ENCODE data around the gene UNC80. TPM values are rescaled to one million over a fixed set of nuclear protein-coding genes. Genes with fewer than 3 reads are reported as not detected.

The UNC80 gene
- total and polyA plus RNA-seq, 2 donors (not counting 1 experiment from before 2014, with no cell fraction given): not detected

GRCh38 chr2:209870067-209870466 lies 98.4 kb downstream of the UNC80 start:
- no peaks in the 10 kb centered on the region for H3K27me3 ChIP-seq (replicated peaks in 1 of 4; ENCODE audit: control extremely low read depth in 1 of 4, control insufficient read depth in 3 of 4, insufficient read depth in 4 of 4, low read length in 3 of 4)
- intact Hi-C loops (cut with micrococcal nuclease): no loop called here
- no peaks in the 10 kb centered on the region for H3K9me3 ChIP-seq (ENCODE audit: control extremely low read depth in 1 of 3, control insufficient read depth in 2 of 3, insufficient read depth in 1 of 3, low read length in 2 of 3)
- H3K36me3 ChIP-seq (replicated peaks in 1 of 2; ENCODE audit: control extremely low read depth in 1 of 2, control insufficient read depth in 1 of 2, extremely low read depth in 1 of 2, insufficient read depth in 2 of 2, low read length in 1 of 2): no peaks in the 10 kb centered on the region
- H3K4me2 ChIP-seq (replicated peaks; ENCODE audit: low read depth, low read length, poor library complexity, severe bottlenecking): no peak overlapping the region
- no peak overlapping the region for H3K4me3 ChIP-seq (ENCODE audit: control extremely low read depth in 1 of 5, extremely low read depth in 1 of 5, insufficient read depth in 1 of 5, low read depth in 2 of 5, low read length in 4 of 5)
- ATAC-seq (ENCODE audit: low read depth) (no peak), DNase-seq (no peak)
- Mint-ChIP-seq H3K27ac (no peak overlapping the region), H3K4me3 (no peak overlapping the region), H3K9me3 (ENCODE audit: insufficient read depth) (no peaks in the 10 kb centered on the region), H3K27me3 (no peaks in the 10 kb centered on the region), H3K4me1 (no peaks in the 10 kb centered on the region)
- WGBS (ENCODE audit: insufficient coverage): 80% methylated on average over 1 of the region's 2 CpGs
- ChIA-PET CTCF (no interaction called here), POLR2A (no interaction called here)
- H3K79me2 ChIP-seq (ENCODE audit: control insufficient read depth, insufficient read depth, low read length): no peaks in the 10 kb centered on the region
- no peaks in the 10 kb centered on the region for H3K4me1 ChIP-seq (ENCODE audit: control insufficient read depth in 2 of 2, insufficient read depth in 2 of 2, low read length in 2 of 2)
- H2AFZ ChIP-seq (ENCODE audit: insufficient read depth, low read depth, low read length, poor library complexity, severe bottlenecking): no peak overlapping the region
- no peak overlapping the region for H3K27ac ChIP-seq (ENCODE audit: low read length in 2 of 2)
- H4K20me1 ChIP-seq (ENCODE audit: control insufficient read depth, insufficient read depth, low read length, poor library complexity, severe bottlenecking): no peaks in the 10 kb centered on the region
- H3K9ac ChIP-seq (ENCODE audit: low read length): no peak overlapping the region
- no peak for TF ChIP-seq CTCF (IDR thresholded peaks at IDR 0.05)
- TF ChIP-seq EZH2 (IDR thresholded peaks at IDR 0.05; ENCODE audit: borderline replicate concordance, insufficient read depth, low read depth, low read length, poor library complexity, severe bottlenecking): no peak

- POLR2A ChIA-PET: no interaction called here
- Histone ChIP-seq H3K4me1 (ENCODE audit: control insufficient read depth in 2 of 2, insufficient read depth in 2 of 2, low read length in 2 of 2) (no peaks in the 10 kb centered on the region), H2AFZ (ENCODE audit: insufficient read depth, low read depth, low read length, poor library complexity, severe bottlenecking) (no peak overlapping the region), H3K27ac (ENCODE audit: low read length in 2 of 2) (no peak overlapping the region), H3K79me2 (ENCODE audit: control insufficient read depth, insufficient read depth, low read length) (no peaks in the 10 kb centered on the region), H3K4me2 (replicated peaks; ENCODE audit: low read depth, low read length, poor library complexity, severe bottlenecking) (no peak overlapping the region), H3K9ac (ENCODE audit: low read length) (no peak overlapping the region), H3K9me3 (ENCODE audit: control extremely low read depth in 1 of 3, control insufficient read depth in 2 of 3, insufficient read depth in 1 of 3, low read length in 2 of 3) (no peaks in the 10 kb centered on the region), H3K36me3 (replicated peaks in 1 of 2; ENCODE audit: control extremely low read depth in 1 of 2, control insufficient read depth in 1 of 2, extremely low read depth in 1 of 2, insufficient read depth in 2 of 2, low read length in 1 of 2) (no peaks in the 10 kb centered on the region), H4K20me1 (ENCODE audit: control insufficient read depth, insufficient read depth, low read length, poor library complexity, severe bottlenecking) (no peaks in the 10 kb centered on the region), H3K27me3 (replicated peaks in 1 of 4; ENCODE audit: control extremely low read depth in 1 of 4, control insufficient read depth in 3 of 4, insufficient read depth in 4 of 4, low read length in 3 of 4) (no peaks in the 10 kb centered on the region), H3K4me3 (ENCODE audit: control extremely low read depth in 1 of 5, extremely low read depth in 1 of 5, insufficient read depth in 1 of 5, low read depth in 2 of 5, low read length in 4 of 5) (no peak overlapping the region)
- H3K27ac Mint-ChIP-seq: no peak overlapping the region
- intact Hi-C loops (cut with micrococcal nuclease): no loop called here
- 79% methylated on average over 9 of the region's 9 CpGs for WGBS (ENCODE audit: insufficient coverage)
- CTCF ChIA-PET: no interaction called here
- no peaks in the 10 kb centered on the region for H3K4me1 Mint-ChIP-seq
- peaks cover 4% of the 10 kb centered on the region for H3K27me3 Mint-ChIP-seq
- no peak overlapping the region for H3K4me3 Mint-ChIP-seq
- H3K9me3 Mint-ChIP-seq (ENCODE audit: insufficient read depth): no peaks in the 10 kb centered on the region
- TF ChIP-seq EZH2 (IDR thresholded peaks at IDR 0.05; ENCODE audit: borderline replicate concordance, insufficient read depth, low read depth, low read length, poor library complexity, severe bottlenecking) (no peak), CTCF (IDR thresholded peaks at IDR 0.05) (no peak)
- ATAC-seq (ENCODE audit: low read depth) (no peak), DNase-seq (no peak)
These were observed 101.0 kb downstream of the UNC80 start for GRCh38 chr2:209872675-209873074.

Measured in B cell (primary cell).